GM12873 (cell line): ENCODE results near the gene TBPL2.

Source experiments
- CTCF ChIP-seq: IDR thresholded peaks from 2 replicates; pipeline ENCODE4 v1.5.1; 2012; ENCODE audit warnings: low read depth, mild to moderate bottlenecking, moderate library complexity, low read length, control low read depth; ENCODE audit not compliant: insufficient read depth; ENCODE audit errors: missing control alignments

Gene TBPL2

GRCh38 chr14:55440385-55440784, at the start of gene TBPL2:
Gene TBPL2 (minus strand): TSS chr14:55440616. CDS start chr14:55440449, 167 bp downstream.
- no peak for TF ChIP-seq CTCF

GRCh38 chr14:55488204-55488603, 47.8 kb upstream of the TBPL2 start:
- TF ChIP-seq CTCF: no peak

GRCh38 chr14:55482936-55483605, 42.7 kb upstream of the TBPL2 start:
- TF ChIP-seq CTCF: no peak

- no peak for TF ChIP-seq CTCF
These were observed 41.4 kb upstream of the TBPL2 start for GRCh38 chr14:55481769-55482168.

GRCh38 chr14:55477680-55478079, 37.3 kb upstream of the TBPL2 start:
- TF ChIP-seq CTCF: no peak

- no peak for TF ChIP-seq CTCF
These were observed 33.4 kb upstream of the TBPL2 start for GRCh38 chr14:55473786-55474185.

GRCh38 chr14:55470025-55470424, 29.6 kb upstream of the TBPL2 start:
- TF ChIP-seq CTCF: no peak
